Peyer's patch (tissue), 4 donors: Measurements from ENCODE around the gene CCZ1B.
"Not testable (repeated sequence)": the region's sequence is repeated elsewhere in the genome, so short reads cannot be mapped to it uniquely, and the experiment has no call there.

Experiments used
- POLR2A ChIP-seq, 2 donors: fragments of 450-650 bp; IDR thresholded peaks; one replicate each; pipeline ENCODE4 v1.5.1; 2017; ENCODE audit warnings: antibody characterized with exemption in 2 of 2, mild to moderate bottlenecking in 2 of 2, moderate library complexity in 2 of 2
- TF ChIP-seq, protein P1 (sequence below), 6 experiments: fragments of 450-650 bp in 4 of 6; fragments of 200-600 bp in 2 of 6; sonication (generic) in 1 of 6; IDR thresholded peaks; one replicate each; pipeline ENCODE4 v1.5.1; 2017 to 2019; ENCODE audit warnings: antibody characterized with exemption in 6 of 6, mild to moderate bottlenecking in 3 of 6, moderate library complexity in 1 of 6

DNA sequence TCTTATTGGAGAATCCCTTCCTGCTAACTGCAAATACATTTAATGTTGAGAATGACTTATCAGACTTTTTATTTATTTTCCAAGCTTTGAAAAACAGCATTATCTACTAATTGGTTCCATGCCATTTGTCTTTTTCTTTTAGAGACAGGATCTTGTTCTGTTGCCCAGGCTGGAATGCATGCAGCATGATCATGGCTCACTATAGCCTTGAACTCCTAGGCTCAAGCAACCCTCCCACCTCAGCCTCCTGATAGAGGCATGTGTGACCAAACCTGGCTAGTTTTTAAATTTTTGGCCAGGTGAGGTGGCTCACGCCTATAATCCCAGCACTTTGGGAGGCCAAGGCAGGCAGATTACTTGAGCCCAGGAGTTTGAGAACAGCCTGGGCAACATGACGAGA lies 13.1 kb downstream of the CCZ1B start:
- TF ChIP-seq POLR2A (IDR thresholded peaks at IDR 0.05) = not testable (repeated sequence)
- TF ChIP-seq, protein P1, sequence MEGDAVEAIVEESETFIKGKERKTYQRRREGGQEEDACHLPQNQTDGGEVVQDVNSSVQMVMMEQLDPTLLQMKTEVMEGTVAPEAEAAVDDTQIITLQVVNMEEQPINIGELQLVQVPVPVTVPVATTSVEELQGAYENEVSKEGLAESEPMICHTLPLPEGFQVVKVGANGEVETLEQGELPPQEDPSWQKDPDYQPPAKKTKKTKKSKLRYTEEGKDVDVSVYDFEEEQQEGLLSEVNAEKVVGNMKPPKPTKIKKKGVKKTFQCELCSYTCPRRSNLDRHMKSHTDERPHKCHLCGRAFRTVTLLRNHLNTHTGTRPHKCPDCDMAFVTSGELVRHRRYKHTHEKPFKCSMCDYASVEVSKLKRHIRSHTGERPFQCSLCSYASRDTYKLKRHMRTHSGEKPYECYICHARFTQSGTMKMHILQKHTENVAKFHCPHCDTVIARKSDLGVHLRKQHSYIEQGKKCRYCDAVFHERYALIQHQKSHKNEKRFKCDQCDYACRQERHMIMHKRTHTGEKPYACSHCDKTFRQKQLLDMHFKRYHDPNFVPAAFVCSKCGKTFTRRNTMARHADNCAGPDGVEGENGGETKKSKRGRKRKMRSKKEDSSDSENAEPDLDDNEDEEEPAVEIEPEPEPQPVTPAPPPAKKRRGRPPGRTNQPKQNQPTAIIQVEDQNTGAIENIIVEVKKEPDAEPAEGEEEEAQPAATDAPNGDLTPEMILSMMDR (IDR thresholded peaks at IDR 0.05) = not testable (repeated sequence)
